DND-41 (cell line): ENCODE data around the gene MEN1.

Experiments
- ATAC-seq: fragments of 200-7000 bp; cut with Tn5 transposase; 3 replicates; pipeline ENCODE4 v1.9.1; 2021; ENCODE audit warnings: low read depth; ENCODE audit not compliant: insufficient read depth
- DNase-seq: peaks from one replicate; pipeline ENCODE4 v3.0.0-alpha.2; 2020
- H2AFZ ChIP-seq: 2 replicates; pipeline ENCODE4 v1.6.0; 2012; ENCODE audit warnings: low read depth, low read length
- H3K27ac ChIP-seq: 2 replicates; pipeline ENCODE4 v1.5.1; 2012; ENCODE audit warnings: low read length, inconsistent platforms
- H3K27me3 ChIP-seq: fragments of 200-600 bp; sonication (generic); 2 replicates; pipeline ENCODE4 v1.6.0; 2012; ENCODE audit warnings: low read length, mild to moderate bottlenecking, inconsistent platforms; ENCODE audit not compliant: insufficient read depth, poor library complexity
- H3K36me3 ChIP-seq: 2 replicates; pipeline ENCODE4 v1.5.1; 2012; ENCODE audit warnings: low read length, inconsistent platforms; ENCODE audit not compliant: insufficient read depth
- H3K4me1 ChIP-seq: 2 replicates; pipeline ENCODE4 v1.5.1; 2012; ENCODE audit warnings: mild to moderate bottlenecking, low read length; ENCODE audit not compliant: insufficient read depth
- H3K4me2 ChIP-seq: 2 replicates; pipeline ENCODE4 v1.6.0; 2012; ENCODE audit warnings: mild to moderate bottlenecking, moderate library complexity, low read length, inconsistent platforms; ENCODE audit not compliant: insufficient read depth
- H3K4me3 ChIP-seq, 2 experiments: fragments of 200-600 bp in 1 of 2; shearing (Covaris generic) in 1 of 2; 2 replicates each; pipeline ENCODE4 v1.5.1; 2012 to 2016; ENCODE audit warnings: inconsistent platforms in 2 of 2, low read length in 2 of 2, mild to moderate bottlenecking in 2 of 2, low read depth in 1 of 2, moderate library complexity in 1 of 2
- H3K79me2 ChIP-seq: 2 replicates; pipeline ENCODE4 v1.6.0; 2012; ENCODE audit warnings: low read length, inconsistent platforms; ENCODE audit not compliant: insufficient read depth
- H3K9ac ChIP-seq: 2 replicates; pipeline ENCODE4 v1.6.0; 2012; ENCODE audit warnings: low read depth, mild to moderate bottlenecking, inconsistent platforms, low read length, moderate library complexity
- H3K9me3 ChIP-seq: 2 replicates; pipeline ENCODE4 v1.5.1; 2012; ENCODE audit warnings: low read length, moderate library complexity, mild to moderate bottlenecking, inconsistent platforms; ENCODE audit not compliant: insufficient read depth, severe bottlenecking
- H4K20me1 ChIP-seq: 2 replicates; pipeline ENCODE4 v1.6.0; 2012; ENCODE audit warnings: low read length; ENCODE audit not compliant: insufficient read depth
- CTCF ChIP-seq: IDR thresholded peaks from 2 replicates; pipeline ENCODE4 v1.5.1; 2012; ENCODE audit warnings: borderline replicate concordance, low read length, moderate library complexity, mild to moderate bottlenecking; ENCODE audit not compliant: poor library complexity, severe bottlenecking; ENCODE audit errors: extremely low read depth
- EZH2 ChIP-seq: IDR thresholded peaks from 3 replicates; pipeline ENCODE4 v1.6.1; 2012; ENCODE audit warnings: borderline replicate concordance, low read depth, mild to moderate bottlenecking, moderate library complexity, low read length, inconsistent platforms; ENCODE audit not compliant: severe bottlenecking

Gene MEN1

GRCh38 chr11:64839335-64839734 is 29.0 kb upstream of the MEN1 start:
- 0 out of 2 replicates have a peak, but pooled peaks cover 3% of the 10 kb centered on the region for H4K20me1 ChIP-seq
- peaks cover 6% of the 10 kb centered on the region for H3K27me3 ChIP-seq
- peaks cover 4% of the 10 kb centered on the region for H3K4me1 ChIP-seq
- TF ChIP-seq EZH2 (no peak), CTCF (no peak)
- H3K4me2 ChIP-seq, result no peak overlapping the region
- no peak overlapping the region for H3K27ac ChIP-seq
- ATAC-seq (no peak), DNase-seq (no peak)
- H3K9ac ChIP-seq, result no peak overlapping the region
- H3K4me3 ChIP-seq, result no peak overlapping the region
- H3K9me3 ChIP-seq, result no peaks in the 10 kb centered on the region
- H3K79me2 ChIP-seq, result no peaks in the 10 kb centered on the region
- H3K36me3 ChIP-seq, result no peaks in the 10 kb centered on the region
- H2AFZ ChIP-seq, result no peak overlapping the region

- Histone ChIP-seq H3K27ac (no peak overlapping the region), H3K4me1 (no peaks in the 10 kb centered on the region), H4K20me1 (0 out of 2 replicates have a peak, but pooled peaks cover under 1% of the 10 kb centered on the region), H3K79me2 (no peaks in the 10 kb centered on the region), H3K4me2 (no peak overlapping the region), H3K9ac (no peak overlapping the region), H3K4me3 (no peak overlapping the region), H3K27me3 (peaks cover 1% of the 10 kb centered on the region), H2AFZ (no peak overlapping the region), H3K9me3 (no peaks in the 10 kb centered on the region), H3K36me3 (no peaks in the 10 kb centered on the region)
- no peak for DNase-seq
- TF ChIP-seq CTCF, result no peak
- TF ChIP-seq EZH2, result no peak
- ATAC-seq, result no peak
Observed at GRCh38 chr11:64838600-64839334, 28.4 kb upstream of the MEN1 start.

GRCh38 chr11:64837887-64838351 is 27.6 kb upstream of the MEN1 start:
- H2AFZ ChIP-seq, result no peak overlapping the region
- no peaks in the 10 kb centered on the region for H4K20me1 ChIP-seq
- H3K27me3 ChIP-seq, result no peaks in the 10 kb centered on the region
- no peaks in the 10 kb centered on the region for H3K36me3 ChIP-seq
- DNase-seq (no peak), ATAC-seq (no peak)
- no peak overlapping the region for H3K4me3 ChIP-seq
- no peak overlapping the region for H3K4me2 ChIP-seq
- H3K9me3 ChIP-seq, result no peaks in the 10 kb centered on the region
- no peaks in the 10 kb centered on the region for H3K79me2 ChIP-seq
- H3K9ac ChIP-seq, result no peak overlapping the region
- H3K4me1 ChIP-seq, result no peaks in the 10 kb centered on the region
- no peak for TF ChIP-seq CTCF
- no peak for TF ChIP-seq EZH2
- H3K27ac ChIP-seq, result no peak overlapping the region
